Activated CD8-positive, alpha-beta memory T cell treated with anti-CD3 and anti-CD28 coated beads, Interleukin-2, amount 50 U/mL, for 4 hours (primary cell): ENCODE data around the gene PRDX5.

Experiments used
- DNase-seq: peaks from one replicate; pipeline ENCODE4 v3.0.0-alpha.2; 2020

PRDX5 gene

GRCh38 chr11:64290352-64291261, 27.3 kb upstream of the PRDX5 start:
- DNase-seq, result no peak

DNA sequence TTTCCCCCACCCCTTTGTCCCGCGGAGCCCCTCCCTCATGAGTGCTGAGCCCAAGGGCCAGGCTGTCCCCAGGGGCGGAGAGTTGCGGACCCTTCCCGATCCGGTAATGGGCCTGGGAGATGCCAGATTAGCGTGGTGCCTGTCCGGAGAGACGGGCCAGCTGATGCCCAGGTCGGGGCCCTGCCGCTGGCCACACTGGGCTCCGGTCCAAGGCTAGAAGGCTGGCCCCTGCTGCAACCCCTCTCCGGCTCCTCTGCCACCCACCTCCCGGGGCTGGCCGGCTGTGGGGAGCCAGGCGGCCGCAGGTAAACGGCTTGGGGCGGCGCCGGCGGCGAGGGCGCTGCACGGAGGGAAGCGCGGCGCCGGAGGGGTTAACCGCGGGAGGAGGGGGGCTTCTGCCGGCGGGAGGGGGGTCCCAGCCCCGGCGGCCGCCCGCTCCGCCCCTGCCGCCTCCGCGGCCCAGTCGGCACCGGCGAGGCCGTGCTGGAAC, 26.6 kb upstream of the PRDX5 start, which contains the start of gene KCNK4:
TSS of gene KCNK4 (plus strand) at position 41 of the 490 bp plus-strand sequence. CDS start 1,717 bp downstream, outside the sequence.
- no peak for DNase-seq

GRCh38 chr11:64291752-64292459, 26.0 kb upstream of the PRDX5 start:
- DNase-seq, result no peak

- DNase-seq, result no peak
Observed at GRCh38 chr11:64292460-64293254, 25.3 kb upstream of the PRDX5 start.

DNA sequence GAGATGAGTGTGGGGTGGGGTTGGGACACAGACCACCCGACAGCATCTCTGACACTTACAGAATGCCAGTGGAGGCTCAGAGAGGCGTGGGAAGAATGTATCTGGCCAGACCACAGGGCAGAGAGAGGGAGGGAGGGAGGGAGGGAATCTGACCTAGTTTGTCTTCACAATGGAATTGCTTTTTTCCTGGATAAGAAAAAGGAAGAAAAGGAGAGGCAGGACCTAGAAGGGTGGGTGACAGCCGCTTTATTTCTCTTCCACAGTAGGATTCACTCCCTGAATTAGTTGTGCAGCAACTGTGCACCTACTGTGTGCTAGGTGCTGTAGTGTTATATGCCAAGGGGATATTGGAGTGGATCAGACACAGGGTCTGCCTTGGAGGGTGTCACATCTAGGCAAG, 23.1 kb upstream of the PRDX5 start:
- no peak for DNase-seq

DNA sequence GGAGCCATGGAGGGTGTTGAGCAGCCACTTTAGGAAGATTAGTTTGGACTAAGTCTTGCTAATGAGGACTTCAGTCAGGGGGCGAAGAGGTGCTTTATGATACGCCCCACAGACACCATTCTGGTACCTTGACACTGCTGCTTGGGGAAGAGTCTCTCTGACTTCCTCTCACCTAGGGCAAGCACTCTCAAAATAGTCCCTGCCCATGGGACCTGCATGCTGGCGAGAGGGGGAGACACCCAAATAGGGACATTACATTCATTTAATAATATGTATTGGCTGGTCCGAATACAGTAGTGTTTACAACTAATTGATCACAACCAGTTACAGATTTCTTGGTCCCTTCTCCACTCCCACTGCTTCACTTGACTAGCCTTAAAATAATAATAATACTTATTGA, 22.2 kb upstream of the PRDX5 start:
- no peak for DNase-seq

- DNase-seq, result no peak
Observed at GRCh38 chr11:64296236-64296635, 21.7 kb upstream of the PRDX5 start.

DNA sequence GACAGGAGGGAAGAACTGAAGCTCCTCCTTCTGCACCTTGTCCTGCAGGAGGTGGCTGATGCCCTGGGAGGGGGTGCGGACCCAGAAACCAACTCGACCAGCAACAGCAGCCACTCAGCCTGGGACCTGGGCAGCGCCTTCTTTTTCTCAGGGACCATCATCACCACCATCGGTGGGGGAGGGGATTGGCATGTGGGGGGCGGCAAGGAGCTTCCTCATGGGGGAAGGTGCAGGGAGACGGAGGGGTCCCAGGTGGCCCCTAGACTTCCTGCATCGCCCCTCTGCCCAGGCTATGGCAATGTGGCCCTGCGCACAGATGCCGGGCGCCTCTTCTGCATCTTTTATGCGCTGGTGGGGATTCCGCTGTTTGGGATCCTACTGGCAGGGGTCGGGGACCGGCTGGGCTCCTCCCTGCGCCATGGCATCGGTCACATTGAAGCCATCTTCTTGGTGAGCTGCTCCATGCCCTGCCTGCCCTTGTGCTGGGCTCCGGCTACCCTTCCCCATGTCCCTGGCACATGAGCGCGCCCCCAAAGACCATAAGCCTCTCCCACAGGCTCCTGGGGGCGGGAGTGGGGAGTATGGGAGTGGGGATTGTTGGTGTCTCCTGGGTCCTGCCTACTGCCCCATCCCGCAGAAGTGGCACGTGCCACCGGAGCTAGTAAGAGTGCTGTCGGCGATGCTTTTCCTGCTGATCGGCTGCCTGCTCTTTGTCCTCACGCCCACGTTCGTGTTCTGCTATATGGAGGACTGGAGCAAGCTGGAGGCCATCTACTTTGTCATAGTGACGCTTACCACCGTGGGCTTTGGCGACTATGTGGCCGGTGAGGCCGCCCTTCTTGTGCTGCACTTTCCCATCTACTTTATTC, 20.9 kb upstream of the PRDX5 start:
- no peak for DNase-seq

GRCh38 chr11:64297699-64298358, 20.1 kb upstream of the PRDX5 start:
- DNase-seq, result no peak

DNA sequence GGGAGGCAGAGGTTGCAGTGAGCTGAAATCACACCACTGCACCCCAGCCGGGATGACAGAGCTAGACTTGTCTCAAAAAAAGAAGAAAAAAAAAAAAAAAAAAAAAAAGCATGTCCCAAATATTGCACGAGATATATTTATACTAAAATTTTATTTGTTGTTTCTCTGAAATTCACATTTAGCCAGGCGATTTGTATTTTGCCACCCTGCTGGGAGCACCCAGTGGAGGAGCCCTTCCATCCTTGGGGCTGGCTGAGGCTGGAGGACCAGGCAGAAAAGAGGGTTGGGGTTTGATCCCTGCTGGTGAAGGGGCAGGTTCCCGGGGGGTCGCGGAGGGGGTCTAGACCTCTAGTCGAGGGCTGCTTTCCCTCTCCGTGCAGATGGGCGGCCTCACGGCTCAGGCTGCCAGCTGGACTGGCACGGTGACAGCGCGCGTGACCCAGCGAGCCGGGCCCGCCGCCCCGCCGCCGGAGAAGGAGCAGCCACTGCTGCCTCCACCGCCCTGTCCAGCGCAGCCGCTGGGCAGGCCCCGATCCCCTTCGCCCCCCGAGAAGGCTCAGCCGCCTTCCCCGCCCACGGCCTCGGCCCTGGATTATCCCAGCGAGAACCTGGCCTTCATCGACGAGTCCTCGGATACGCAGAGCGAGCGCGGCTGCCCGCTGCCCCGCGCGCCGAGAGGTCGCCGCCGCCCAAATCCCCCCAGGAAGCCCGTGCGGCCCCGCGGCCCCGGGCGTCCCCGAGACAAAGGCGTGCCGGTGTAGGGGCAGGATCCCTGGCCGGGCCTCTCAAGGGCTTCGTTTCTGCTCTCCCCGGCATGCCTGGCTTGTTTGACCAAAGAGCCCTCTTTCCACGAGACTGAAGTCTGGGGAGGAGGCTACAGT, 18.7 kb upstream of the PRDX5 start:
- no peak for DNase-seq

GRCh38 chr11:64299847-64300648, 17.9 kb upstream of the PRDX5 start, which contains the start of gene CATSPERZ:
CATSPERZ (plus strand) TSS chr11:64300358; CDS start chr11:64300411, 53 bp downstream.
- DNase-seq, result no peak

DNA sequence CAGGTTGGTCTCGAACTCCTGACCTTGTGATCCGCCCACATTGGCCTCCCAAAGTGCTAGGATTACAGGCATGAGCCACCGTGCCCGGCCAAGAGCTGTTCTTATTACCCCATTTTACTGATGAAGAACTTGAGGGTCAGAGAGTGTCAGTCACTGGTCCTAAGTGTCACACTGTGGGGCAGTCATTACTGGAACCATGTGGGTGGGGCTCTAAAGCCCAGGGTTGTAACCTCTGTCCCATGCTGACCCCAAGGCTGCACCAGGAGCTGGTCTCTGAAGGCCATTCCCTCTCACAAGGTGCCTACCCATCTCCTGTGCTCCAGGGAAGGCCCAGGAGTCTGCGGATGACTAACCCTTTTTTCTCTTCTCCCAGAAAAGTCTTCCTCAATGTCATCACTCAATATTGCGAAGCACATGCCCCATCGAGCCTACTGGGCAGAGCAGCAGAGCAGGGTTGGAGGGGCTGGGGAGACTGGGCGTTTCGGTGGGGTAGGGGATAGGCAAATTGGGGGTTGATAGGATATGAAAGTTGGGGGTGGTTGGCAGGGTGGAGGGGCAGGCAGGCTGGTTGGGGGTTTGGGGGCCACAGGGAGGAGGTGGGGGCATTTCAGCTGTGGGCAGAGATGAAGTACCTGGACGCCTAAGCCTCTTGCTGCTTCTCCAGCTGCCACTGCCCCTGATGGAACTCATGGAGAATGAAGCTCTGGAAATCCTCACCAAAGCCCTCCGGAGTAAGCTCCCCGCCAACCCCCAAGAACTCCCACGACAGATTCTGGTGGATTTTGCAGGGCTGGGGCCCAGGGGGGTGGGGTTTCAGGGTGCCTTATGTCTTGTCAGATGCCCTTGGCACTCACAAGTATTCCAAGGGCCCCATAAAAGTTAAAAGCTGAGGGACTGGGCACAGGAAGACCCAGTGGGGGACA, 14.6 kb upstream of the PRDX5 start:
- no peak for DNase-seq

GRCh38 chr11:64304032-64304315, 13.9 kb upstream of the PRDX5 start:
- DNase-seq, result no peak

DNA sequence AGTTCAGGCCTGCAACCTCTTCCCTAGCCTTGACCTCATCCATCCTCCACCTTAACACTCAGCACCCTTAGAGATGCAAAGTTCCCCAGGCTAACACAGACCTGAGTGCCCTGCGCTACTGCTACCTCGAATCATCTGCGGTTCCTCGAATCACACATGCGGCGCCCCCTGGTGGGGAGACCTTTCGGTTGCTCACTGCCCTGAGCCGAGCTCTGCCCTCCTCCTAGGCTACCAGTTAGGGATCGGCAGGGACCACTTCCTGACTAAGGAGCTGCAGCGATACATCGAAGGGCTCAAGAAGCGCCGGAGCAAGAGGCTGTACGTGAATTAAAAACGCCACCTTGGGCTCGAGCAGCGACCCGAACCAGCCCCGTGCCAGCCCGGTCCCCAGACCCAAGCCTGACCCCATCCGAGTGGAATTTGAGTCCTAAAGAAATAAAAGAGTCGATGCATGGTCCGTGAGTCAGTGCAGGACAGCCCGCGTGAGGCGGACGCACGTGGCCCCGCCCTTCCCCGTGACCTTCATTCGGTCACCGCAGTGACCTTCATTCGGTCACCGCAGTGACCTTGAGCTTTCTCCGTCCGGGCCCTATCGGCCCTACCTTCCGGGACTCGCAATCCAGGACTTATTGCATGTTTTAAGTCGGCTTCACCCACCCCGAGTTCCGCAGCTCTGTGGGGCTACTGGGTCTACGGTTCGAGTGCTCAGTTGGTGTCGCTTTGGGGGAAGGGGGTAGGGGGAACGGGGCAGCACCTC, 13.4 kb upstream of the PRDX5 start:
- peak; percentile 96 for DNase-seq

- DNase-seq, result peak; percentile 100
Observed at GRCh38 chr11:64305075-64305690, 12.7 kb upstream of the PRDX5 start, which contains the start of gene ESRRA. ESRRA (plus strand) TSS chr11:64305524; CDS start chr11:64307180, 1,656 bp downstream.

DNA sequence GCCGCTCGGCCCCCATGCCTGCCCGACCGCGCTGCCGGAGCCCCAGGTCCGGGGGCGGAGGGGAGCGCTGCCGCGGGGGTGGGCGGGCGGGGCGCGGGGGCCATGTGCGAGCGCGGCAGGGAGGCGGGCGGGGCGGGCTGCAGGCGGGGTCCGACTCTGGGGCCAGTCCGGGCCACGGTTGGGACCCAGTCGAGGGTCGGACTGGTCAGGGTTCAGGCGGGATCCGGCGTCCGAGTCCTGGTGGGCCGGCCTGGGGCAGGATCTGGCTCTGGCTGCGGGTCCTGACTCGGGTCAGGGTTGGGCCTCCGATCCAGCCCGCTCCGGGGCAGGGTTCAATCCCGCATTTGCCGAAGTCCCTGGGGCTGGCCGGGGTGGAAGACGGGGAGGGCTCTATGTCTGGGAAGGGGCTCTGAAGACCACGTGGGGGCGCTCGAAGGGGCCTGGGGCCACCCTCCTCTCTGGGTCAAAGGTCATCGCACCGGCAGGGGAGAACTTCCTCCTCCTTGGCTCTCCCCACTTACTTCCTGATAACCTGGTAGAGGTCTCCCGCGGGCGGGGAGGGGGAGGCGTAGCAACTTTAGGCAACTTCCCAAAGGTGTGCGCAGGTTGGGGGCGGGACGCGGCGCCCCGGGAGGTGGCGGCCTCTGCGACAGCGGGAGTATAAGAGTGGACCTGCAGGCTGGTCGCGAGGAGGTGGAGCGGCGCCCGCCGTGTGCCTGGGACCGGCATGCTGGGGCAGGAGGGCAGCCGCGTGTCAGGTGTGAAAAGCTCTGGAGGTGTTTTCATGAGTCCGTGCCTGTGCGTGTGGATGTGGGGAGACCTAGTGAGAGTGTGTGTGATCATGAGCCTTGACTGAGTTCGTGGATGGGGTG, 12.0 kb upstream of the PRDX5 start:
- DNase-seq, result peak; percentile 74
